ENCODE measurements around the gene UGT2B11.
"Not testable (repeated sequence)": the region's sequence is repeated elsewhere in the genome, so short reads cannot be mapped to it uniquely, and the experiment has no call there.

The UGT2B11 gene

GRCh38 chr4:69169171-69169570 lies 45.4 kb downstream of the UGT2B11 start:
- not testable (repeated sequence) for DNase-seq (ENCODE audit: low spot score)

- no peak for DNase-seq (ENCODE audit: low spot score)
Observed at GRCh38 chr4:69167300-69167699, 47.2 kb downstream of the UGT2B11 start.

- DNase-seq (ENCODE audit: low spot score), result not testable (repeated sequence)
Observed at GRCh38 chr4:69166376-69166775, 48.2 kb downstream of the UGT2B11 start.

- DNase-seq (ENCODE audit: low spot score), result not testable (repeated sequence)
Observed at GRCh38 chr4:69165707-69166106, 48.8 kb downstream of the UGT2B11 start.

GRCh38 chr4:69156913-69157312 lies 57.6 kb downstream of the UGT2B11 start:
- DNase-seq (ENCODE audit: low spot score), result no peak

GRCh38 chr4:69154021-69154420 lies 60.5 kb downstream of the UGT2B11 start:
- no peak for DNase-seq (ENCODE audit: low spot score)

Measured in AG08395 (cell line).